ENCODE measurements around the gene FBXO41. TPM values are rescaled to one million over a fixed set of nuclear protein-coding genes. Genes with fewer than 3 reads are reported as not detected.

FBXO41 gene
- total and polyA plus RNA-seq, 9 of the 15 experiments (the other 6 are each of a cell fraction or from before 2014, with no cell fraction given), result 0.21 to 8.2 (median 3.5) TPM

- Histone ChIP-seq H4K20me1 (replicated peaks; ENCODE audit: control insufficient read depth, insufficient read depth, low read length) (peaks cover 6% of the 10 kb centered on the region; the same call in 1 of the 2 replicates), H3K9me1 (ENCODE audit: control insufficient read depth, insufficient read depth, low read length) (no peaks in the 10 kb centered on the region), H3K9me3 (replicated peaks; ENCODE audit: control insufficient read depth, insufficient read depth, low read depth, low read length) (no peaks in the 10 kb centered on the region), H3K27me3 (ENCODE audit: control insufficient read depth in 2 of 2, insufficient read depth in 2 of 2, low read length in 2 of 2) (no peaks in the 10 kb centered on the region), H2AFZ (ENCODE audit: low read depth, low read length) (peak overlapping the region; percentile 71), H3K27ac (ENCODE audit: extremely low read depth, low read depth, low read length) (no peak overlapping the region), H3K9ac (ENCODE audit: insufficient read depth in 1 of 2, low read depth in 2 of 2, low read length in 2 of 2) (peak overlapping the region in 1 of 2 experiments; percentile 82; a peak in 2 of 4 replicates), H3K4me3 (no peak overlapping the region), H3K4me2 (ENCODE audit: insufficient read depth, low read length) (no peak overlapping the region), H3K79me2 (ENCODE audit: control insufficient read depth, insufficient read depth, low read length) (no peaks in the 10 kb centered on the region), H3K4me1 (replicated peaks in 1 of 2; ENCODE audit: control insufficient read depth in 2 of 2, insufficient read depth in 2 of 2, low read length in 2 of 2) (peaks cover 2 to 12% of the 10 kb centered on the region in 2 experiments; a peak in 2 of 5 replicates), H3K36me3 (ENCODE audit: control insufficient read depth, insufficient read depth, low read length) (no peaks in the 10 kb centered on the region)
- intact Hi-C loops (cut with micrococcal nuclease), result loop anchor here (1.0 to 5.0 kb wide), 3 partner anchors 48 to 367 kb away; no protein-coding TSS in a partner anchor
- no TSS peak for BruUV-seq (replicated peaks)
- CTCF ChIA-PET (ENCODE audit: low intra/inter-chr PET ratio), result interaction anchor here (1.0 to 2.0 kb wide), 4 partner anchors 100 to 373 kb away, joined by 3 to 10 read pairs (median 5); partner anchors contain the start of gene SPR
- in situ Hi-C loops (cut with MboI), result no loop called here
- peak; percentile 94 for ATAC-seq
- POLR2A ChIA-PET, result interaction anchor here (0.6 to 0.9 kb wide), 3 partner anchors 10 to 238 kb away, joined by 3 to 6 read pairs (median 4); no protein-coding TSS in a partner anchor
- peak; percentile 91 for FAIRE-seq
- DNase-seq (ENCODE audit: extremely low read depth in 1 of 4, low spot score in 3 of 4), result peak; percentile 80 to 84 (median 80)
- WGBS (ENCODE audit: insufficient coverage, low coverage, missing lambda C conversion rate), result 15% methylated on average over 16 of the region's 17 CpGs
- TF ChIP-seq NFIC (IDR thresholded peaks at IDR 0.05) (no peak), ZNF324 (CRISPR knock-in tag; IDR thresholded peaks at IDR 0.05) (no peak), FOXA3 (CRISPR knock-in tag; conservative IDR thresholded peaks at IDR 0.05 in 1 of 2, IDR thresholded peaks at IDR 0.05 in 1 of 2) (no peak), HLTF (IDR thresholded peaks at IDR 0.05) (no peak), NRF1 (conservative IDR thresholded peaks at IDR 0.05 in 1 of 2, IDR thresholded peaks at IDR 0.05 in 1 of 2) (0 out of 4 replicates have a peak, but pooled peaks of 1 of the 2 experiments have one; percentile 19), TFAP4 (CRISPR knock-in tag; IDR thresholded peaks at IDR 0.05; ENCODE audit: borderline replicate concordance) (0 out of 2 replicates have a peak, but pooled peaks have one; percentile 25), PRMT5 (CRISPR knock-in tag; IDR thresholded peaks at IDR 0.05) (no peak), MYBL2 (IDR thresholded peaks at IDR 0.05; ENCODE audit: low read depth) (no peak), MYBL2 (CRISPR knock-in tag; IDR thresholded peaks at IDR 0.05; ENCODE audit: borderline replicate concordance) (no peak), PATZ1 (CRISPR knock-in tag; IDR thresholded peaks at IDR 0.05; ENCODE audit: borderline replicate concordance) (no peak), KAT8 (IDR thresholded peaks at IDR 0.05; ENCODE audit: low read depth) (no peak), CTBP1 (IDR thresholded peaks at IDR 0.05; ENCODE audit: borderline replicate concordance) (peak; percentile 38; the same call in 1 of the 2 replicates), SNIP1 (IDR thresholded peaks at IDR 0.05; ENCODE audit: low read depth) (no peak), ZNF696 (CRISPR knock-in tag; conservative IDR thresholded peaks at IDR 0.05) (no peak), NCOR1 (IDR thresholded peaks at IDR 0.05) (no peak), GABPB2 (CRISPR knock-in tag; conservative IDR thresholded peaks at IDR 0.05) (no peak), SMC3 (conservative IDR thresholded peaks at IDR 0.05; ENCODE audit: insufficient read depth, low read depth, low read length) (peak; percentile 71)
- TF ChIP-seq, protein P1, sequence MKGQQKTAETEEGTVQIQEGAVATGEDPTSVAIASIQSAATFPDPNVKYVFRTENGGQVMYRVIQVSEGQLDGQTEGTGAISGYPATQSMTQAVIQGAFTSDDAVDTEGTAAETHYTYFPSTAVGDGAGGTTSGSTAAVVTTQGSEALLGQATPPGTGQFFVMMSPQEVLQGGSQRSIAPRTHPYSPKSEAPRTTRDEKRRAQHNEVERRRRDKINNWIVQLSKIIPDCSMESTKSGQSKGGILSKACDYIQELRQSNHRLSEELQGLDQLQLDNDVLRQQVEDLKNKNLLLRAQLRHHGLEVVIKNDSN (CRISPR knock-in tag; IDR thresholded peaks at IDR 0.05), result peak; percentile 58
These were observed 23.8 kb downstream of the FBXO41 start for GRCh38 chr2:73260338-73260984.
